GM10266 (cell line): ENCODE measurements around the gene PUDP.

ENCODE experiments used
- DNase-seq: peaks from one replicate; pipeline ENCODE4 v3.0.0; 2012; ENCODE audit errors: extremely low spot score
- CTCF ChIP-seq: IDR thresholded peaks from 2 replicates; pipeline ENCODE4 v1.5.1; 2012; ENCODE audit warnings: mild to moderate bottlenecking, low read depth; ENCODE audit not compliant: control insufficient read depth, insufficient read depth; ENCODE audit errors: missing control alignments

The PUDP gene

GRCh38 chrX:7146703-7147412 is 1.1 kb downstream of the PUDP start:
- DNase-seq = peak; percentile 14
- no peak for TF ChIP-seq CTCF

DNA sequence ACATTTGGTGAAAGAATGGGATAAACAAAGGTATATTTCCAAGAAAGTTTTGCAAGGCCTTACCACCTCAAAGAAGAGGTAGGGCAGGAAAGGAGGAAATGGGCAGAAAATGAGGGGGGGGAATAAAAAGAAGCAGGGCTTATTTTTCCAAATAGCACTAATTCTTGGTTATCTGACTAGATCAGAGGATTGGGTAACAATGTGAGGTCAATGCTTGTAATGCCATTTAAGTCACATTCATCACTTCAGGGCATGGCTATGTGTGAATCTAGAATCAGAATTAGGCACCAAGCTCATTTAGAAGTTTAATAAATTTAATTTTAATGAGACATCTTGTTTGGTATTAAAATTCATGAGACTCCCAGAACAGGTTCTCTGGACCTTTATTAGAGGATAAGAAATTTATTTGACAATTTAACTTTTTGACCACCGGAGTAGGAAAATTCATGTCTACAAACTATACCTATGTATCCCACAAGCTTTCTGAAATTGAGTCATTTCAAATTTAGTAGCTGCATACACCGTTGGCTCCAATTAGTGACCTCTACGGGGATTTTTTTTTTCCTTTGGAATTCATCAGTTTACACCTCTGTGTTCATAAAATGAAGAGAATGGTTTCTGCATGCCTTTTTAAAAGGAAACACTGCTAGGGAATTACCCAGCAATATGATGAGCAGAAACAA is 1.8 kb downstream of the PUDP start:
- no peak for TF ChIP-seq CTCF
- DNase-seq = no peak

DNA sequence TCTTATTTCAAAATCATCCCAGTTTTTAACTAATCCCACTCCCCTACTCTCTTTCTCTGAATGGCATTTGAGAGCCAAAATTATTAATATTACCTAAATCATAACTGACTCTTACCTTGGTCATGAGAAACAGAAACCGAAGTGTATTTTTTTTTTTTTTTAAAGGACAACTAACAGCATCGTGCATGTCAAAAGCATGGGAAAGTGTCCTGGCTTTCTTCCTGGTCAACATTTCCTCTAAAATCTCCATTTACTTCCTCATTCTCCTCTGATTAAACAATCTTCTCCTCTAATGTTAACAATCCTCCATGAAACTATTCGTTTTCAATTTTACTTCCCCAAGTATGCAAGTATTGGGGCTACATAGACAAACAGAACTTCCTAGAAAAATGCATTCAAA is 2.5 kb downstream of the PUDP start:
- no peak for TF ChIP-seq CTCF
- no peak for DNase-seq

- TF ChIP-seq CTCF = no peak
- DNase-seq = no peak
Observed at GRCh38 chrX:7143941-7144525, 3.9 kb downstream of the PUDP start.

GRCh38 chrX:7143076-7143475 is 4.9 kb downstream of the PUDP start:
- TF ChIP-seq CTCF = no peak
- no peak for DNase-seq

DNA sequence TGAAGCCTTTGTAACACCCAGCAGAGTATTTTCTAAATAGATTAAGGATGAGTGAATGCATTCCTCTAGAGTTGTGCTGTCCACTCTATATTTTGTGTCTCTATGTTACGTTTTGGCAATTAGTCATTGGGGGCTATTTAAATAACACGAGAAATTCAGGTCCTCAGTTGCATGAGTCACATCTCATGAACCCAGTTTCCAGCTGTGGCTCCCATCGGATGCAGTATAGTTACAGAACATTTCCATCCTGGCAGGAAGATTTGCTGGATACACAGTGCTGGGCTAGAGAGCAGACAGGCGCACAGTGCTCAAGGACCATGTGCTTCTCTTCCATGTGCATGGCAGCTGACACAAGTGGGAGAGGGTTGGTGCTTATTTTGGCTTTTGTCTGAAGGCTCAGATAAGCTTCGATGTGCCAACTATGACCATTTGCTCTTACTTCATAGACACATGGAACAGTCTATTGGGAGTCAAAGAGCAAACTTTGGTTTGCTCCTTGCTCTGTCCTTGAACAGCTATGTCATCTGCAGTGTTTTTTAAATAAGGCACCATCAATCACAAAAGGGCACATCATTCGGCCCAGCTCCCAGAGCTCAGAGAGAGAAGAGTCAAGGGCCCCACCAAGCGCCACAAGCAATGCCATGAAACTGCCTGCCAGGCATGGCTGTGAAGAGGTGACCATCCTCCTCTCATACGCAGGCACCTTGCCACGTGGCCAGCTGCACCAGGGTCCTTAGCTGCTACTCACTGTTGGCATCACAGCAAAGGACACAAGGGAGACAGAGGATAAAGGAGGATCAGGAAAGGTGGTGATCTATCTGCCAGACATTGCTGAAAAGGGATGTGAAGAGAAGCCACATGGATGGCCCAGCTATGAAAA is 8.5 kb downstream of the PUDP start:
- TF ChIP-seq CTCF = no peak

More for the DNA sequence above, 8.5 kb downstream of the PUDP start:
- DNase-seq = no peak
